HCT116 (cell line): Measurements from ENCODE around the gene TBK1. TPM values are rescaled to one million over a fixed set of nuclear protein-coding genes. Genes with fewer than 3 reads are reported as not detected.

Experiments
- ATAC-seq: fragments of 200-7000 bp; cut with Tn5 transposase; 2 replicates; pipeline ENCODE4 v1.9.1; 2020; ENCODE audit warnings: mild to moderate bottlenecking, moderate library complexity
- BruUV-seq: library from RNA; stranded (reverse); fragments of 400-500 nt; replicated peaks from 2 replicates; lab custom pipeline; 2021; lab: Mats Ljungman, UMichigan
- CTCF ChIA-PET: fragments of 300-600 bp; sonication (Branson Sonifier 250); formaldehyde crosslinking; loops from one replicate; lab custom pipeline; 2021; ENCODE audit warnings: antibody characterized with exemption; lab: Charles Lee
- POLR2A ChIA-PET: fragments of 300-600, 350-600 bp; sonication (Branson Sonifier 250); formaldehyde crosslinking; loops from one replicate; lab custom pipeline; 2021; ENCODE audit warnings: antibody characterized with exemption; lab: Charles Lee
- RAD21 ChIA-PET, 2 experiments: fragments of 300-600 bp; sonication (Branson Sonifier 250); formaldehyde crosslinking; loops; one replicate each; lab custom pipeline; 2023; ENCODE audit warnings: low total read pairs in 2 of 2; ENCODE audit not compliant: uncharacterized antibody in 2 of 2, unreplicated experiment in 2 of 2, low non-redundant PET in 1 of 2; lab: Charles Lee
- DNase-seq: peaks from one replicate; pipeline ENCODE4 v3.0.0-alpha.2; 2010; ENCODE audit warnings: low read depth, low spot score
- H2AFZ ChIP-seq: fragments of 200-600 bp; shearing (Covaris generic), sonication (generic); 2 replicates; pipeline ENCODE4 v1.6.1; 2017; ENCODE audit warnings: low read depth, mixed run types, mixed read lengths, antibody characterized with exemption, low read length; ENCODE audit not compliant: poor library complexity, severe bottlenecking
- H3K27ac ChIP-seq: 2 replicates; pipeline ENCODE4 v1.5.1; 2012; ENCODE audit warnings: low read depth, low read length
- H3K27me3 ChIP-seq: fragments of 200-600 bp; sonication (generic); 2 replicates; pipeline ENCODE4 v1.6.1; 2016; ENCODE audit warnings: mixed run types, low read length, mixed read lengths; ENCODE audit not compliant: insufficient read depth
- H3K36me3 ChIP-seq, 2 experiments: fragments of 200-500 bp in 1 of 2; fragments of 200-600 bp in 1 of 2; sonication (Bioruptor generic) in 1 of 2; sonication (generic) in 1 of 2; 2 replicates each; pipeline versions ENCODE4 v1.5.1 to v1.6.1; 2014 to 2016; ENCODE audit warnings: low read length in 2 of 2, inconsistent platforms in 1 of 2, mixed read lengths in 1 of 2, mixed run types in 1 of 2; ENCODE audit not compliant: insufficient read depth in 2 of 2, control insufficient read depth in 1 of 2
- H3K4me1 ChIP-seq, 2 experiments: fragments of 200-600 bp in 1 of 2; sonication (generic) in 1 of 2; 2 replicates each; pipeline versions ENCODE4 v1.5.1 to v1.6.1; 2012 to 2017; ENCODE audit warnings: low read length in 2 of 2, inconsistent platforms in 1 of 2, mild to moderate bottlenecking in 1 of 2, mixed read lengths in 1 of 2, mixed run types in 1 of 2, moderate library complexity in 1 of 2; ENCODE audit not compliant: insufficient read depth in 2 of 2, control insufficient read depth in 1 of 2
- H3K4me2 ChIP-seq: fragments of 200-600 bp; sonication (generic); 2 replicates; pipeline ENCODE4 v1.6.1; 2017; ENCODE audit warnings: mixed run types, low read length, mixed read lengths
- H3K4me3 ChIP-seq, 2 experiments: fragments of 200-600 bp in 1 of 2; sonication (generic) in 1 of 2; replicated peaks in 1 of 2; 2 replicates each; pipeline ENCODE4 v1.5.1; 2011 to 2016; ENCODE audit warnings: low read length in 2 of 2, control low read depth in 1 of 2, low read depth in 1 of 2, mild to moderate bottlenecking in 1 of 2, mixed read lengths in 1 of 2, mixed run types in 1 of 2
- H3K79me2 ChIP-seq: fragments of 200-600 bp; sonication (generic); 2 replicates; pipeline ENCODE4 v1.6.1; 2017; ENCODE audit warnings: mild to moderate bottlenecking, mixed run types, low read length, moderate library complexity, mixed read lengths; ENCODE audit not compliant: insufficient read depth
- H3K9ac ChIP-seq: fragments of 200-600 bp; sonication (generic); 2 replicates; pipeline ENCODE4 v1.6.1; 2016; ENCODE audit warnings: low read length, mixed read lengths
- H3K9me2 ChIP-seq: fragments of 200-600 bp; sonication (generic), shearing (Covaris generic); 2 replicates; pipeline ENCODE4 v1.6.1; 2017; ENCODE audit warnings: mixed run types, mild to moderate bottlenecking, moderate library complexity; ENCODE audit not compliant: insufficient read depth
- H3K9me3 ChIP-seq, 2 experiments: fragments of 200-500 bp in 1 of 2; fragments of 200-600 bp in 1 of 2; sonication (Bioruptor generic) in 1 of 2; sonication (generic) in 1 of 2; 2 replicates each; pipeline ENCODE4 v1.6.1; 2014 to 2017; ENCODE audit warnings: low read length in 2 of 2, mixed read lengths in 2 of 2, inconsistent platforms in 1 of 2, low read depth in 1 of 2, mild to moderate bottlenecking in 1 of 2, mixed run types in 1 of 2, moderate library complexity in 1 of 2; ENCODE audit not compliant: control insufficient read depth in 1 of 2, insufficient read depth in 1 of 2
- H4K20me1 ChIP-seq: fragments of 200-600 bp; sonication (generic), shearing (Covaris generic); 2 replicates; pipeline ENCODE4 v1.6.1; 2017; ENCODE audit warnings: mixed run types, mild to moderate bottlenecking, moderate library complexity; ENCODE audit not compliant: insufficient read depth
- CEBPB ChIP-seq: IDR thresholded peaks from 2 replicates; pipeline ENCODE4 v1.6.1; 2012; ENCODE audit warnings: low read depth
- CTCF ChIP-seq, 3 experiments: fragments of 200-600 bp in 1 of 3; sonication (generic) in 1 of 3; IDR thresholded peaks in 2 of 3; conservative IDR thresholded peaks in 1 of 3; 2 replicates each; pipeline ENCODE4 v1.5.1; 2012 to 2017; ENCODE audit warnings: low read depth in 2 of 3, low read length in 2 of 3, antibody characterized with exemption in 1 of 3, borderline replicate concordance in 1 of 3, control low read depth in 1 of 3, mild to moderate bottlenecking in 1 of 3, mixed read lengths in 1 of 3, mixed run types in 1 of 3, moderate library complexity in 1 of 3; ENCODE audit not compliant: insufficient read depth in 1 of 3
- EGR1 ChIP-seq: IDR thresholded peaks from 2 replicates; pipeline ENCODE4 v1.6.1; 2012; ENCODE audit warnings: low read depth
- ELF1 ChIP-seq: IDR thresholded peaks from 2 replicates; pipeline ENCODE4 v1.6.1; 2012; ENCODE audit warnings: low read depth, borderline replicate concordance
- EZH2 ChIP-seq: fragments of 200-600 bp; sonication (generic); IDR thresholded peaks from 2 replicates; pipeline ENCODE4 v1.6.1; 2017; ENCODE audit warnings: antibody characterized with exemption, mixed run types
- EZH2phosphoT487 ChIP-seq: fragments of 200-600 bp; IDR thresholded peaks from 2 replicates; pipeline ENCODE4 v1.6.1; 2018; ENCODE audit warnings: antibody characterized with exemption, borderline replicate concordance
- FOSL1 ChIP-seq: IDR thresholded peaks from 2 replicates; pipeline ENCODE4 v1.6.1; 2012; ENCODE audit warnings: low read depth
- JUND ChIP-seq: IDR thresholded peaks from 2 replicates; pipeline ENCODE4 v1.6.1; 2012
- POLR2A ChIP-seq: IDR thresholded peaks from 2 replicates; pipeline ENCODE4 v1.7.0; 2011; ENCODE audit warnings: borderline replicate concordance; ENCODE audit not compliant: insufficient read depth, insufficient read length; ENCODE audit errors: extremely low read depth
- RAD21 ChIP-seq: IDR thresholded peaks from 2 replicates; pipeline ENCODE4 v1.6.1; 2012; ENCODE audit warnings: low read depth, mild to moderate bottlenecking
- SP1 ChIP-seq: IDR thresholded peaks from 2 replicates; pipeline ENCODE4 v1.6.1; 2012; ENCODE audit warnings: low read depth
- SRF ChIP-seq: IDR thresholded peaks from 2 replicates; pipeline ENCODE4 v1.6.1; 2012; ENCODE audit warnings: low read depth
- TCF7L2 ChIP-seq: IDR thresholded peaks from 2 replicates; pipeline ENCODE4 v1.7.0; 2011; ENCODE audit warnings: borderline replicate concordance, inconsistent platforms; ENCODE audit not compliant: insufficient read depth, insufficient read length; ENCODE audit errors: extremely low read depth
- ZBTB33 ChIP-seq: IDR thresholded peaks from 2 replicates; pipeline ENCODE4 v1.6.1; 2011; ENCODE audit warnings: mild to moderate bottlenecking, low read length, moderate library complexity; ENCODE audit not compliant: insufficient replicate concordance; ENCODE audit errors: extremely low read depth
- intact Hi-C: fragments of 100-400 bp; cut with micrococcal nuclease; formaldehyde crosslinking; loops from 2 replicates; pipeline ENCODE4 v1.10.0; 2022
- total RNA-seq: library from RNA; stranded (reverse); gene quantifications from one replicate; pipeline ENCODE4 v1.2.1, GENCODE V29; 2021; ENCODE audit not compliant: unreplicated experiment
- TF ChIP-seq, protein P1 (sequence below): IDR thresholded peaks from 2 replicates; pipeline ENCODE4 v1.6.1; 2012

The TBK1 gene
- total RNA-seq, 1 experiment from 2014 or later = 27.0 TPM

DNA sequence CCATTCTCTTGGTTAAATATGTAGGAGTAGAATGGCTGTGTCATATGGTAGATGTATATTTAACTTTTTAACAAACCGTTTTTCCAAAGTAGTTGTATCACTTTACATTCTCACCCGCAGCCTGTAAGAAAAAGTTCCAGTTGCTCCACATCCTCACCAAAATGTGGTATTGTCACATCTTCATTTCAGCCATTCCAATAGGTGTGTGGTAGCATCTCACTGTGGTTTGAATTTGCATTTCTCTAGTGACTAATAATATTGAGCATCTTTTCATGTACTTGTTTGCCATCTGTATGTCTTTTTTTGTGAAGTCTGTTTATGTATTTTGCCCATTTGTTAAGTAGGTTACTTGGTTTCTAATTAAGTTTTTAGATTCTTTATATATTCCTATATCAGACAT is 78.6 kb downstream of the TBK1 start:
- RAD21 ChIA-PET = no interaction called here

DNA sequence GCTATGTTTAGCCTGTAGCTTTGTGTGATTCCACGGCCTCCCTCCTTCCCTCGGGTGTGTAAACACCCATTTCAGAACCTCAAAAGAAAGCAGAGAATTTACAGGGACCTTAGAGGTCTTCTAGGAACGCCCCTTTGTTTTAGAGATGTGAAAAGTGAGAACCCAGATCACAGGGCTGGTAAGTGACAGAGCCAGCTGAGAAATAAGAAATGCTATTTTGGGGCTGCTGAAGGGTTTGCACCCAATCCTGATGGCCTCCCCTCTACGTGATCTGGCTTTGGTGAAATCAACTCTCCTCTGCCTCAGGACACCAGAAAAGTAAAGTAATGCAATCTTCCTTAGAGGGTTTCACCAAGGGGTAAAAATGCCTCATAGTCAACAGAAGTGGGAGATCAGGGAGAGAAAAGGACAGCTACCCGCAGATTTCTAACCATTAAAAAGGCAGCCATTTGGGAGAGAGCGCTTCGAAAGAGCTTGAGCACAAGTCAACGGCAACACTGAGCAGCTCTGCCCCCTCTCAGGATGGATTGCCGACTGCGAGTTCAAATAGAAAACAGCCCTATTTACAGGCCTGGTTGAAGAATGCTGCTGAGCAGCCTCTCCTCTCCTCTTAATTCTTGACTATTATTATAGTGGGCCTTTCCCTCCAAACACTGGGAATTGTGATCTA is 79.9 kb downstream of the TBK1 start:
- BruUV-seq = no TSS peak
- H3K27me3 ChIP-seq = no peaks in the 10 kb centered on the region
- ATAC-seq = no peak
- no peaks in the 10 kb centered on the region for H3K36me3 ChIP-seq
- ChIA-PET POLR2A (no interaction called here), RAD21 (no interaction called here)
- no peak overlapping the region for H3K4me2 ChIP-seq
- H3K4me1 ChIP-seq = no peaks in the 10 kb centered on the region
- intact Hi-C loops = no loop called here
- DNase-seq = no peak
- no peak overlapping the region for H2AFZ ChIP-seq
- H3K9me3 ChIP-seq = no peaks in the 10 kb centered on the region
- no peak overlapping the region for H3K4me3 ChIP-seq
- no peaks in the 10 kb centered on the region for H3K9me2 ChIP-seq
- TF ChIP-seq ZBTB33 (no peak), CEBPB (no peak), CTCF (IDR thresholded peaks at IDR 0.05 in 2 of 3, conservative IDR thresholded peaks at IDR 0.05 in 1 of 3; ENCODE audit: borderline replicate concordance in 1 of 3, insufficient read depth in 1 of 3, low read depth in 2 of 3, low read length in 2 of 3) (no peak), EZH2 (no peak), POLR2A (no peak), ELF1 (no peak), SP1 (no peak), EGR1 (no peak), TCF7L2 (no peak), EZH2phosphoT487 (no peak), FOSL1 (no peak), SRF (no peak)
- TF ChIP-seq, protein P1, sequence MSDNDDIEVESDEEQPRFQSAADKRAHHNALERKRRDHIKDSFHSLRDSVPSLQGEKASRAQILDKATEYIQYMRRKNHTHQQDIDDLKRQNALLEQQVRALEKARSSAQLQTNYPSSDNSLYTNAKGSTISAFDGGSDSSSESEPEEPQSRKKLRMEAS = no peak
- TF ChIP-seq, all 23 proteins: peak for 0
- Histone ChIP-seq H3K9ac (no peak overlapping the region), H4K20me1 (no peaks in the 10 kb centered on the region), H3K27ac (no peak overlapping the region), H3K79me2 (no peaks in the 10 kb centered on the region)
- CTCF ChIA-PET = interaction anchor here (1.6 kb wide), 1 partner anchor 17 kb away, joined by 5 read pairs; no protein-coding TSS in a partner anchor

More for the DNA sequence above, 78.6 kb downstream of the TBK1 start:
- CTCF ChIA-PET = interaction anchor here (1.6 kb wide), 1 partner anchor 19 kb away, joined by 5 read pairs; no protein-coding TSS in a partner anchor
- Histone ChIP-seq H4K20me1 (no peaks in the 10 kb centered on the region), H3K4me1 (no peaks in the 10 kb centered on the region), H3K4me3 (no peak overlapping the region), H3K4me2 (no peak overlapping the region), H3K36me3 (no peaks in the 10 kb centered on the region), H3K79me2 (no peaks in the 10 kb centered on the region), H3K9me2 (no peaks in the 10 kb centered on the region), H3K9ac (no peak overlapping the region), H3K27me3 (no peaks in the 10 kb centered on the region), H3K9me3 (no peaks in the 10 kb centered on the region), H3K27ac (no peak overlapping the region), H2AFZ (no peak overlapping the region)
- no TSS peak for BruUV-seq
- POLR2A ChIA-PET = no interaction called here
- ATAC-seq (no peak), DNase-seq (no peak)
- intact Hi-C loops = no loop called here
- no peak for TF ChIP-seq EZH2
- TF ChIP-seq RAD21 = no peak
- TF ChIP-seq FOSL1 = no peak
- TF ChIP-seq JUND = no peak
